Activated T-cell treated with anti-CD3 and anti-CD28 coated beads, Interleukin-2, amount 50 U/mL, for 4 hours (primary cell): Measurements from ENCODE around the gene RPP40. TPM values are rescaled to one million over a fixed set of nuclear protein-coding genes. Genes with fewer than 3 reads are reported as not detected.
"Not testable (repeated sequence)": the region's sequence is repeated elsewhere in the genome, so short reads cannot be mapped to it uniquely, and the experiment has no call there.

ENCODE experiments used
- ATAC-seq, 2 donors: fragments of 200-7000 bp; cut with Tn5 transposase; one replicate each; pipeline ENCODE4 v1.10.0; 2021
- DNase-seq: peaks from one replicate; pipeline ENCODE4 v3.0.0-alpha.2; 2020
- H3K27me3 Mint-ChIP-seq: one replicate; pipeline ENCODE4 v1.8.0; 2021; ENCODE audit warnings: low read depth, mixed read lengths
- H3K36me3 Mint-ChIP-seq: one replicate; pipeline ENCODE4 v1.8.0; 2022; ENCODE audit warnings: mixed read lengths; ENCODE audit not compliant: insufficient read depth
- H3K4me1 Mint-ChIP-seq: one replicate; pipeline ENCODE4 v1.8.0; 2021; ENCODE audit warnings: low read depth, mixed read lengths
- H3K4me3 Mint-ChIP-seq: one replicate; pipeline ENCODE4 v1.8.0; 2021; ENCODE audit warnings: mild to moderate bottlenecking, moderate library complexity, mixed read lengths
- H3K9me3 Mint-ChIP-seq: one replicate; pipeline ENCODE4 v1.8.0; 2021; ENCODE audit warnings: mixed read lengths
- total RNA-seq, 3 donors: library from RNA; stranded (reverse); gene quantifications; one replicate each; pipeline ENCODE4 v1.2.1, GENCODE V29; 2021

The RPP40 gene
- 10 to 100 TPM; 27.2 to 29.7 (median 28.5) TPM for total RNA-seq

GRCh38 chr6:5003604-5004372, at the start of gene RPP40:
Gene RPP40 (minus strand): TSS chr6:5004037. CDS start chr6:5004002, 35 bp downstream.
- Mint-ChIP-seq H3K4me1 (peaks cover 14% of the 10 kb centered on the region), H3K9me3 (no peaks in the 10 kb centered on the region), H3K4me3 (peak within 1 kb of the TSS; percentile 91), H3K27me3 (no peaks in the 10 kb centered on the region), H3K36me3 (peaks cover 20% of the 10 kb centered on the region)
- DNase-seq, result peak; percentile 99
- peak; percentile 96 to 97 for ATAC-seq

- no peak for ATAC-seq
- no peak overlapping the region for H3K4me3 Mint-ChIP-seq
Observed at GRCh38 chr6:5053038-5053437, 49.2 kb upstream of the RPP40 start.

GRCh38 chr6:5051394-5051793, 47.6 kb upstream of the RPP40 start:
- H3K27me3 Mint-ChIP-seq, result no peaks in the 10 kb centered on the region
- peaks cover 4% of the 10 kb centered on the region for H3K36me3 Mint-ChIP-seq
- ATAC-seq (no peak), DNase-seq (no peak)
- peaks cover 25% of the 10 kb centered on the region for H3K9me3 Mint-ChIP-seq
- H3K4me1 Mint-ChIP-seq, result no peaks in the 10 kb centered on the region
- H3K4me3 Mint-ChIP-seq, result no peak overlapping the region

More at GRCh38 chr6:5053038-5053437, 49.2 kb upstream of the RPP40 start:
- H3K9me3 Mint-ChIP-seq, result peaks cover 22% of the 10 kb centered on the region
- H3K4me1 Mint-ChIP-seq, result no peaks in the 10 kb centered on the region
- H3K36me3 Mint-ChIP-seq, result peaks cover 4% of the 10 kb centered on the region
- DNase-seq, result no peak
- no peaks in the 10 kb centered on the region for H3K27me3 Mint-ChIP-seq

- no peak for ATAC-seq
Observed at GRCh38 chr6:5050009-5050408, 46.2 kb upstream of the RPP40 start.

GRCh38 chr6:5046430-5046829, 42.6 kb upstream of the RPP40 start:
- Mint-ChIP-seq H3K36me3 (peaks cover 17% of the 10 kb centered on the region), H3K9me3 (peaks cover 21% of the 10 kb centered on the region), H3K4me1 (no peaks in the 10 kb centered on the region), H3K4me3 (no peak overlapping the region), H3K27me3 (no peaks in the 10 kb centered on the region)
- DNase-seq, result no peak
- ATAC-seq, result no peak

More at GRCh38 chr6:5050009-5050408, 46.2 kb upstream of the RPP40 start:
- DNase-seq, result no peak
- H3K9me3 Mint-ChIP-seq, result peaks cover 25% of the 10 kb centered on the region
- H3K4me1 Mint-ChIP-seq, result no peaks in the 10 kb centered on the region
- H3K4me3 Mint-ChIP-seq, result no peak overlapping the region
- peaks cover 4% of the 10 kb centered on the region for H3K36me3 Mint-ChIP-seq
- H3K27me3 Mint-ChIP-seq, result no peaks in the 10 kb centered on the region

GRCh38 chr6:5045416-5045815, 41.6 kb upstream of the RPP40 start:
- H3K36me3 Mint-ChIP-seq, result peaks cover 15% of the 10 kb centered on the region
- ATAC-seq, result no peak

GRCh38 chr6:5044866-5045265, 41.0 kb upstream of the RPP40 start:
- no peaks in the 10 kb centered on the region for H3K27me3 Mint-ChIP-seq
- H3K9me3 Mint-ChIP-seq, result peaks cover 8% of the 10 kb centered on the region
- DNase-seq, result no peak

More at GRCh38 chr6:5045416-5045815, 41.6 kb upstream of the RPP40 start:
- DNase-seq, result no peak
- peaks cover 11% of the 10 kb centered on the region for H3K9me3 Mint-ChIP-seq
- no peaks in the 10 kb centered on the region for H3K27me3 Mint-ChIP-seq
- H3K4me1 Mint-ChIP-seq, result no peaks in the 10 kb centered on the region
- H3K4me3 Mint-ChIP-seq, result no peak overlapping the region

GRCh38 chr6:5042436-5042835, 38.6 kb upstream of the RPP40 start:
- Mint-ChIP-seq H3K36me3 (peaks cover 13% of the 10 kb centered on the region), H3K4me3 (no peak overlapping the region), H3K9me3 (peaks cover 3% of the 10 kb centered on the region), H3K4me1 (no peaks in the 10 kb centered on the region), H3K27me3 (no peaks in the 10 kb centered on the region)
- no peak for ATAC-seq
- no peak for DNase-seq

More at GRCh38 chr6:5044866-5045265, 41.0 kb upstream of the RPP40 start:
- Mint-ChIP-seq H3K4me3 (no peak overlapping the region), H3K36me3 (peaks cover 15% of the 10 kb centered on the region), H3K4me1 (no peaks in the 10 kb centered on the region)
- no peak for ATAC-seq

- Mint-ChIP-seq H3K36me3 (peaks cover 13% of the 10 kb centered on the region), H3K27me3 (no peaks in the 10 kb centered on the region), H3K4me1 (no peaks in the 10 kb centered on the region), H3K4me3 (no peak overlapping the region), H3K9me3 (no peaks in the 10 kb centered on the region)
- DNase-seq, result no peak
- ATAC-seq, result no peak
Observed at GRCh38 chr6:5041955-5042354, 38.1 kb upstream of the RPP40 start.

GRCh38 chr6:5036269-5036668, 32.4 kb upstream of the RPP40 start:
- Mint-ChIP-seq H3K4me3 (no peak overlapping the region), H3K36me3 (no peaks in the 10 kb centered on the region), H3K4me1 (peaks cover 2% of the 10 kb centered on the region), H3K9me3 (no peaks in the 10 kb centered on the region), H3K27me3 (no peaks in the 10 kb centered on the region)
- ATAC-seq, result no peak
- no peak for DNase-seq

GRCh38 chr6:5034736-5035135, 30.9 kb upstream of the RPP40 start:
- no peaks in the 10 kb centered on the region for H3K27me3 Mint-ChIP-seq
- H3K4me1 Mint-ChIP-seq, result peaks cover 8% of the 10 kb centered on the region

GRCh38 chr6:5034328-5034727, 30.5 kb upstream of the RPP40 start:
- Mint-ChIP-seq H3K27me3 (no peaks in the 10 kb centered on the region), H3K36me3 (no peaks in the 10 kb centered on the region), H3K4me3 (no peak overlapping the region), H3K4me1 (peaks cover 8% of the 10 kb centered on the region), H3K9me3 (no peaks in the 10 kb centered on the region)
- DNase-seq (no peak), ATAC-seq (no peak)

More at GRCh38 chr6:5034736-5035135, 30.9 kb upstream of the RPP40 start:
- ATAC-seq, result no peak
- no peak for DNase-seq
- H3K9me3 Mint-ChIP-seq, result no peaks in the 10 kb centered on the region
- no peak overlapping the region for H3K4me3 Mint-ChIP-seq
- H3K36me3 Mint-ChIP-seq, result no peaks in the 10 kb centered on the region

- H3K4me1 Mint-ChIP-seq, H3K27me3 Mint-ChIP-seq, ATAC-seq, H3K4me3 Mint-ChIP-seq, H3K36me3 Mint-ChIP-seq, H3K9me3 Mint-ChIP-seq, DNase-seq: not testable (repeated sequence)
Observed at GRCh38 chr6:5033214-5033904, 29.5 kb upstream of the RPP40 start.

- not testable (repeated sequence) for H3K36me3 Mint-ChIP-seq, ATAC-seq, H3K9me3 Mint-ChIP-seq, H3K4me3 Mint-ChIP-seq, DNase-seq, H3K27me3 Mint-ChIP-seq, H3K4me1 Mint-ChIP-seq
Observed at GRCh38 chr6:5032706-5033105, 28.9 kb upstream of the RPP40 start.

GRCh38 chr6:5031150-5031549, 27.3 kb upstream of the RPP40 start:
- ATAC-seq (no peak), DNase-seq (no peak)
- peaks cover 12% of the 10 kb centered on the region for H3K4me1 Mint-ChIP-seq
- no peak overlapping the region for H3K4me3 Mint-ChIP-seq
- H3K9me3 Mint-ChIP-seq, result no peaks in the 10 kb centered on the region
- peaks cover 5% of the 10 kb centered on the region for H3K27me3 Mint-ChIP-seq
- no peaks in the 10 kb centered on the region for H3K36me3 Mint-ChIP-seq
